ENCODE measurements around the gene LRSAM1.

The LRSAM1 gene

DNA sequence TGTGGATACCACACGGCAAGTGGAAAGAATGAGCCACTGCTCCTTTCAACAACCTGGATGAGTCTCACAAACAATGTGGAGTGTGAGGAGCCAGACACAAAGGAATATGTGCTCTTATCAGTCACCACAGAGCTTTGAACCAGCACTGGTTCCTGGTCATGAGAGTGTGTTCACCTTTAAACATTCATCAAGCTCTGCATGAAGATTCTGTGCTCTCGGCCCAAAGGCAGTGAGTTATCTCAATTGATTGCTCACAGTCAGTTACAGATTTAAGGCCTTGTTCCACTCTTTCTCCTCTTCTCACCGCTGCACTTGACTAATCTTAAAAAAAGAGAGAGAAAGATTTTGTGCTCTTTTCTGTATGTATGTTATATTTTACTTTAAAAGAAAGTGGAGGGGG, 19.4 kb downstream of the LRSAM1 start:
- no peak for DNase-seq
- H3K4me1 Mint-ChIP-seq, result no peaks in the 10 kb centered on the region
- H3K27ac Mint-ChIP-seq, result no peak overlapping the region
- H3K9me3 Mint-ChIP-seq, result no peaks in the 10 kb centered on the region
- TF ChIP-seq, protein P1, sequence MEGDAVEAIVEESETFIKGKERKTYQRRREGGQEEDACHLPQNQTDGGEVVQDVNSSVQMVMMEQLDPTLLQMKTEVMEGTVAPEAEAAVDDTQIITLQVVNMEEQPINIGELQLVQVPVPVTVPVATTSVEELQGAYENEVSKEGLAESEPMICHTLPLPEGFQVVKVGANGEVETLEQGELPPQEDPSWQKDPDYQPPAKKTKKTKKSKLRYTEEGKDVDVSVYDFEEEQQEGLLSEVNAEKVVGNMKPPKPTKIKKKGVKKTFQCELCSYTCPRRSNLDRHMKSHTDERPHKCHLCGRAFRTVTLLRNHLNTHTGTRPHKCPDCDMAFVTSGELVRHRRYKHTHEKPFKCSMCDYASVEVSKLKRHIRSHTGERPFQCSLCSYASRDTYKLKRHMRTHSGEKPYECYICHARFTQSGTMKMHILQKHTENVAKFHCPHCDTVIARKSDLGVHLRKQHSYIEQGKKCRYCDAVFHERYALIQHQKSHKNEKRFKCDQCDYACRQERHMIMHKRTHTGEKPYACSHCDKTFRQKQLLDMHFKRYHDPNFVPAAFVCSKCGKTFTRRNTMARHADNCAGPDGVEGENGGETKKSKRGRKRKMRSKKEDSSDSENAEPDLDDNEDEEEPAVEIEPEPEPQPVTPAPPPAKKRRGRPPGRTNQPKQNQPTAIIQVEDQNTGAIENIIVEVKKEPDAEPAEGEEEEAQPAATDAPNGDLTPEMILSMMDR (IDR thresholded peaks at IDR 0.05), result no peak
- peaks cover 40% of the 10 kb centered on the region for H3K36me3 Mint-ChIP-seq (ENCODE audit: low read depth)
- H3K27me3 Mint-ChIP-seq (ENCODE audit: low read depth, poor library complexity), result peaks cover 2% of the 10 kb centered on the region
- H3K4me3 Mint-ChIP-seq, result no peak overlapping the region

GRCh38 chr9:127473501-127473900, 22.2 kb downstream of the LRSAM1 start:
- Mint-ChIP-seq H3K27me3 (ENCODE audit: low read depth, poor library complexity) (peaks cover 2% of the 10 kb centered on the region), H3K9me3 (no peaks in the 10 kb centered on the region), H3K36me3 (ENCODE audit: low read depth) (peaks cover 38% of the 10 kb centered on the region), H3K4me1 (no peaks in the 10 kb centered on the region), H3K27ac (peak overlapping the region; percentile 48), H3K4me3 (no peak overlapping the region)
- DNase-seq, result no peak
- TF ChIP-seq, protein P1 (IDR thresholded peaks at IDR 0.05), result no peak

GRCh38 chr9:127473932-127474331, 22.6 kb downstream of the LRSAM1 start:
- Mint-ChIP-seq H3K27ac (peak overlapping the region; percentile 48), H3K27me3 (ENCODE audit: low read depth, poor library complexity) (peaks cover 2% of the 10 kb centered on the region), H3K9me3 (no peaks in the 10 kb centered on the region), H3K36me3 (ENCODE audit: low read depth) (peaks cover 39% of the 10 kb centered on the region), H3K4me1 (no peaks in the 10 kb centered on the region), H3K4me3 (no peak overlapping the region)
- no peak for DNase-seq
- TF ChIP-seq, protein P1 (IDR thresholded peaks at IDR 0.05), result no peak

DNA sequence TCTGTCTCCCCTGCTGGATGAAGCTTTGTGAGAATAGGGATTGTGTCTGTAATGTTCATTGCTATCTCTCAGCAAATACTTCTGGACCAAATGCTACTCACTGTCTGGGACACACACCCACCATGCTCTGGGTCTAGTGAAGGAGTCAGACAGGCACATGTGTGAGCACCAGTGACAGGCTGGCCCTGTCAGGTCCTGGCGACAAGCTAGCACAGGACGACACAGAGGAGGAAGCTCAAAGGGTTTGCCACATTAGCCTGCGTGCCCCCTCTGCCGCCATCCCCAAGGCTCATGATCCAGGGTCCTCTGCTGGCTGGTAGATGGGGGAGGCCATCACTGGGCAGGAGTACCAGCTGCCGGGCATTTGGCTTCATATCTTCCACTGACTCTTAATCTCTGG, 23.3 kb downstream of the LRSAM1 start:
- no peak overlapping the region for H3K27ac Mint-ChIP-seq
- H3K4me3 Mint-ChIP-seq, result no peak overlapping the region
- no peaks in the 10 kb centered on the region for H3K4me1 Mint-ChIP-seq
- no peak for DNase-seq
- H3K9me3 Mint-ChIP-seq, result no peaks in the 10 kb centered on the region
- peaks cover 36% of the 10 kb centered on the region for H3K36me3 Mint-ChIP-seq (ENCODE audit: low read depth)
- peaks cover 2% of the 10 kb centered on the region for H3K27me3 Mint-ChIP-seq (ENCODE audit: low read depth, poor library complexity)
- TF ChIP-seq, protein P1 (IDR thresholded peaks at IDR 0.05), result no peak

GRCh38 chr9:127479507-127480081, 28.3 kb downstream of the LRSAM1 start:
- H3K36me3 Mint-ChIP-seq (ENCODE audit: low read depth), result peaks cover 23% of the 10 kb centered on the region
- no peak overlapping the region for H3K27ac Mint-ChIP-seq
- H3K9me3 Mint-ChIP-seq, result no peaks in the 10 kb centered on the region
- H3K4me3 Mint-ChIP-seq, result no peak overlapping the region
- no peak for DNase-seq
- TF ChIP-seq, protein P1 (IDR thresholded peaks at IDR 0.05), result no peak
- no peaks in the 10 kb centered on the region for H3K4me1 Mint-ChIP-seq
- H3K27me3 Mint-ChIP-seq (ENCODE audit: low read depth, poor library complexity), result no peaks in the 10 kb centered on the region

- H3K4me3 Mint-ChIP-seq, result no peak overlapping the region
- H3K27ac Mint-ChIP-seq, result no peak overlapping the region
- H3K9me3 Mint-ChIP-seq, result no peaks in the 10 kb centered on the region
- H3K27me3 Mint-ChIP-seq (ENCODE audit: low read depth, poor library complexity), result no peaks in the 10 kb centered on the region
- DNase-seq, result no peak
- H3K36me3 Mint-ChIP-seq (ENCODE audit: low read depth), result peaks cover 27% of the 10 kb centered on the region
- TF ChIP-seq, protein P1 (IDR thresholded peaks at IDR 0.05), result no peak
- no peaks in the 10 kb centered on the region for H3K4me1 Mint-ChIP-seq
These were observed 31.4 kb downstream of the LRSAM1 start for GRCh38 chr9:127482662-127483061.
